ENCODE data around the gene TECPR2. TPM values are rescaled to one million over a fixed set of nuclear protein-coding genes. Genes with fewer than 3 reads are reported as not detected.

Gene TECPR2
- total and polyA plus RNA-seq, 2 experiments from 2014 or later, result 9.2 to 37.4 TPM

- TF ChIP-seq CTCF (IDR thresholded peaks at IDR 0.05; ENCODE audit: low read depth, low read length), result no peak
- no peak overlapping the region for H3K4me3 ChIP-seq
- H3K36me3 ChIP-seq, result no peaks in the 10 kb centered on the region
- H3K27ac ChIP-seq, result no peak overlapping the region
- H3K27me3 ChIP-seq, result no peaks in the 10 kb centered on the region
- H3K9me3 ChIP-seq (ENCODE audit: low read depth), result no peaks in the 10 kb centered on the region
- peaks cover 3% of the 10 kb centered on the region for H3K4me1 ChIP-seq (ENCODE audit: low read depth)
- DNase-seq (ENCODE audit: low read depth in 1 of 2, low spot score in 1 of 2), result no peak
Observed at GRCh38 chr14:102512793-102513300, 150.1 kb downstream of the TECPR2 start.

GRCh38 chr14:102513899-102514772 is 151.4 kb downstream of the TECPR2 start:
- no peaks in the 10 kb centered on the region for H3K27me3 ChIP-seq
- no peak for TF ChIP-seq CTCF (IDR thresholded peaks at IDR 0.05; ENCODE audit: low read depth, low read length)

GRCh38 chr14:102514987-102515733 is 152.4 kb downstream of the TECPR2 start:
- no peak overlapping the region for H3K27ac ChIP-seq
- no peaks in the 10 kb centered on the region for H3K36me3 ChIP-seq
- H3K4me1 ChIP-seq (ENCODE audit: low read depth), result peaks cover 3% of the 10 kb centered on the region
- no peak for TF ChIP-seq CTCF (IDR thresholded peaks at IDR 0.05; ENCODE audit: low read depth, low read length)
- H3K9me3 ChIP-seq (ENCODE audit: low read depth), result no peaks in the 10 kb centered on the region
- no peak overlapping the region for H3K4me3 ChIP-seq
- H3K27me3 ChIP-seq, result no peaks in the 10 kb centered on the region
- no peak for DNase-seq (ENCODE audit: low read depth in 1 of 2, low spot score in 1 of 2)

More at GRCh38 chr14:102513899-102514772, 151.4 kb downstream of the TECPR2 start:
- Histone ChIP-seq H3K9me3 (ENCODE audit: low read depth) (no peaks in the 10 kb centered on the region), H3K4me3 (no peak overlapping the region), H3K4me1 (ENCODE audit: low read depth) (peaks cover 3% of the 10 kb centered on the region), H3K27ac (no peak overlapping the region), H3K36me3 (no peaks in the 10 kb centered on the region)
- no peak for DNase-seq (ENCODE audit: low read depth in 1 of 2, low spot score in 1 of 2)

- Histone ChIP-seq H3K4me1 (ENCODE audit: low read depth) (no peaks in the 10 kb centered on the region), H3K36me3 (no peaks in the 10 kb centered on the region), H3K27me3 (no peaks in the 10 kb centered on the region), H3K27ac (no peak overlapping the region), H3K4me3 (peak overlapping the region; percentile 86), H3K9me3 (ENCODE audit: low read depth) (no peaks in the 10 kb centered on the region)
- TF ChIP-seq CTCF (IDR thresholded peaks at IDR 0.05; ENCODE audit: low read depth, low read length), result peak; percentile 61
- DNase-seq (ENCODE audit: low read depth in 1 of 2, low spot score in 1 of 2), result peak in 1 of 2 donors; percentile 79
Observed at GRCh38 chr14:102516531-102517391, 154.0 kb downstream of the TECPR2 start.

All from cardiac muscle cell (in vitro differentiated cells and primary cell).